Renal pelvis (tissue), 4 donors: ENCODE results near the gene TH. TPM values are rescaled to one million over a fixed set of nuclear protein-coding genes. Genes with fewer than 3 reads are reported as not detected.
"Not testable (repeated sequence)": the region's sequence is repeated elsewhere in the genome, so short reads cannot be mapped to it uniquely, and the experiment has no call there.

Experiments
- DNase-seq: peaks from one replicate; pipeline ENCODE4 v3.0.0-alpha.2; 2013
- polyA plus RNA-seq, 3 donors: library from polyadenylated mRNA; unstranded; fragments of 120-200 nt; gene quantifications; one replicate each; pipeline ENCODE4 v1.2.1, GENCODE V29; 2013; ENCODE audit not compliant: insufficient read length in 3 of 3

The TH gene
- polyA plus RNA-seq, 3 donors, result 1.5 to 1.7 (median 1.6) TPM

- peak; percentile 42 for DNase-seq
Measured at GRCh38 chr11:2178906-2179494, 7.4 kb upstream of the TH start.

DNA sequence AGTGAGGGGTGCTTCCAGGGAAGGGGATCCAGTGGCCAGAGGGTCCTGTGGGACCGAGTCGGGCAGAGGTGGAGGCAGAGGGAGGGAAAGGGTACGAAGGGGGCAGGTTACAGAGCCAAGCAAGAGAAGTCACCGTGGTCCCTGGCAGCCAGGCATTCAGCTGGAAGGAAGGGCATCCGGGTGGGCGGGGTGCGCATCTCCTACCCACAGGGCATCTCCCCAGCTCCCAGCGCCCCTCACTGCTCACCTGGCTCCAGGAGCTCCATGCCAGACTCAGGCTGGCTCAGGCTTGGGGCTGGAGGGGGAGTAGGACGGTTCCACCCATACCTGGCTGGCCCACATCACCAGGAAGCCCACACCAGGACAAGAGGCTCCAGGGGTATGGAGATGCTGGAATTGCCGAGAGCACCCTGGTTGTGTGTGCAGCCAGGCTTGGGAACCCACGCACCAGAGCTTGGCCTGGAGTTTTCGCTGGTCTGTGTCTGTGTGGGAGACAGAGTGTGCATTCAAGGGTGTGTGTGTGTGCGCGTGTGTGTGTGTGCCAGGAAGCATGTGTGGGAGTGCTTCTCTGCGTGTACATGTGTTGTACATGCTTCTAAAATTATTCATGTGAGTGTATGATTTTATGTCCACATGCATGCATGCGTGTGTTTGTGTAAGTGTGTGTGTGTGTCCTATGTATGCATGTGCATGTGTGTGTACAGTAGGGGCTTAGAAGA is 6.6 kb upstream of the TH start:
- DNase-seq, result not testable (repeated sequence)

DNA sequence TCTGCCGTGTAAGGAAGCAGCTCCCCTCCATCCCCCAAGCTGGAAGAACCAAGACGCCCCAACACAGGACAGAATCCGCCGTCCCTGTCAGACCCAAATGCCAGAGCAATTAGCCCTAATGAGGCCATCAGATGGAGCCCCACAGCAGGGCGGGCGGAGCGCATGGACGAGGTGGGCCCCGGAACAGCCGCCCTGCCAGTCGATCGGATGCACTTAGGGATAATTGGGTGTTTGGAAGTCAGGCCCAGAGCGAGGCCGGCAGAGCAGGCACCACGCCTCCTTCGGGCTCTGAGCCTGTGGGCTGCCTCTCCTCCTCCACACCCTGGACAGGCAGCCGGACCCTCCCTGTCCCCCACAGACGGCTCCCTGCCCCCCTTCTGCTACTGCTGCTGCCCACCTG is 5.5 kb upstream of the TH start:
- no peak for DNase-seq

DNA sequence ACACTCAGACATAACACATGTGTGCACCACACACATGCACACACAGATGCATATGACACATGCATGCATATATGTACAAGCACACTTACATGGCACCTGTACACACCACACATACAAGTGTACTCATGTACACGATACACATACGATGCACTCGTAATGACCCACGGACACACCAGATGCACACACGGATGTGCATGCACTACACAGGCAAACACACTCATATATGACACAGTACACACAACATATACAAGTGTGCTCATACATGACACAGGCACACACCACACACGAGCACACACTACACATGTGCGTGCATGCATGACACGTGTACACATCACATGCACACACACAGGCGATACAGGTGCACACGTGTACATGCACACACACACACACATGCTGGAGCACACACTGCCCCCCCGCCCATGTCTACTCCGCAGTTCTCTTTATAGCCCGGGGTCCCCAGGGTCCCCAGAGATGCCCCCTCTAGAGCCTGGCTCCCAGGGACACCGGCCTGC is 4.8 kb upstream of the TH start:
- no peak for DNase-seq

DNA sequence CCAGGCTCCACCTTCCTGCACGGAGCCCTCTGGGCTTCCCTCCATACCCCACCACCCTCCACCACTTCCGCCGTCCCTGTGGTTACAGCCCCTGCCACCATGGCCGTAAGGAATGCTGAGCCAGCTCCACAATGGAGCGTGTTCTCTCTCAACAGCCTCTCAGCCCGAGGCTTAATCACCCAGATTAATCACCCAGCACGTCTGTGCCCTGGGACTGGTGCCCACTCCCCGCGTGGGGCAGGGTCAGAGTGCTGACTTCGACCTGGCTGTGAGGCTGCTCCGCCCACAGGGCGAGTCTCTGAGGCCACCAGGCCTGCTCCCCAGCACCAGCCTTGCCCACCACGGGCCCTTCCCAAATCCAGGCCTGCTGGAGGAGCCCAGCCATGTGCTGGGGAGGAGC is 4.0 kb upstream of the TH start:
- DNase-seq, result no peak

- DNase-seq, result no peak
Measured at GRCh38 chr11:2174361-2174760, 2.7 kb upstream of the TH start.

- DNase-seq, result no peak
Measured at GRCh38 chr11:2173761-2174160, 2.1 kb upstream of the TH start.

- DNase-seq, result no peak
Measured at GRCh38 chr11:2173150-2173693, 1.6 kb upstream of the TH start.

DNA sequence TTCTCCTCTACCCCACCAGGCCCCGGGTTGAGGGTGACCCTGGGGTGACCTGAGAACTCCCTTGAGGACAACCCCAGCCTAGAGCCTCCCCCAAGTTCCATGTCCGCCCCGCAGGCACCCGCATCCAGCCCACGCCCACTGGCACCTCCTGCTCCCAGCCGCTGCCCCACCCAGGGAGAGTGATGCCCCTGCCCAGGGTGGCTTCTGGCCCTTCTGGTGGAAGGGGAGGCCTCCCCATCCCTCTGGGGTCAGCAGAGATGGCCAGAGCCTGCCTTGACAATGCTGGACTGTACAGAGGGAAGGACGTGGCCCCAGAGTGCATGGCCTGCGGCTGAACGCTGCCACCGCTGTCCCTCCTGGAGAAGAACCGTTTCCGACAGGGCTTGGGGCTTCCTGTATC is 1.1 kb upstream of the TH start:
- DNase-seq, result no peak

DNA sequence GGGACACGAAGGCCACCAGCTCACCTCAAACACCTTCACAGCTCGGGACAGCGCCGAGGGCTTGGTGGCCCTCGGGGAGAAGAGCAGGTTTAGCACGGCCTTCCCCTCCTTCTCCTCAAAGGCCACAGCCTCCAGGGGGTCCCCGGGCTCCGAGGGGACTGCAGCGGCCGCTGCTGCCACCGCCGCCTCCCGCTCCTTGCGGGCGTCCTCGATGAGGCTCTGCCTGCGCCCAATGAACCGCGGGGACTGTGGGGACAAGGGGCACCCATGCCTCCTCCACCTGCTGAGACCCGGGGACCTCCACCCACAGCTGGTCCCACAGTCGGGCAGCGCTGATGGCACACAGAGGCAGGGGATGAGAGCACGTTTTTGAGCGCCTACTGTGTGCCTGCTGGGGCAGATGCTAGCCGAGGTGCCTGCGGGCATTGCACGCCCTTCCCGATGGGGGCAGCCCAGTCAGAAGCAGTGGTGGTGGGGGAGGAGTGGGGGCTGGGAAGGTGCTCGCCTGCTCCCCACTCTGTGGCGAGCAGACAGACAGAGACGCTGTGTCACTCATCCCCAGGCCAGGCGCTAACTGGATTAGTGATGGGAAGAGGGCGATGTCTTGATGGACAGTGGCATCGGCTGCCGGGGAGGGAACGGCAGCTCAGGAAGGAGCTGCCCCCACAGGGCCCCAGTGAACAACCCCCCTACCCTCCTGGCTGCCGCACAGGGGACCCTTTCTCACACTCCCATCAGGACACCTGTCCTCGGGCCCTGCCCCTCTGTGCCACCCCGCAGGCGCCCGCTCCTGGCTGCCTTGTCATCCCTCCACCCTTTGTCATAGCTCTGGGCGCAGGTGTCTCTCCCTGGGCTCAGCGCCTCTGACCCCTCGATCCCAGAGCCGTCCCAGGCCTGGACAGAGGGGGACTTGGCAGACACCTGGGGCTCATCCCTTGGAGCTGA is 1.7 kb downstream of the TH start:
- no peak for DNase-seq

DNA sequence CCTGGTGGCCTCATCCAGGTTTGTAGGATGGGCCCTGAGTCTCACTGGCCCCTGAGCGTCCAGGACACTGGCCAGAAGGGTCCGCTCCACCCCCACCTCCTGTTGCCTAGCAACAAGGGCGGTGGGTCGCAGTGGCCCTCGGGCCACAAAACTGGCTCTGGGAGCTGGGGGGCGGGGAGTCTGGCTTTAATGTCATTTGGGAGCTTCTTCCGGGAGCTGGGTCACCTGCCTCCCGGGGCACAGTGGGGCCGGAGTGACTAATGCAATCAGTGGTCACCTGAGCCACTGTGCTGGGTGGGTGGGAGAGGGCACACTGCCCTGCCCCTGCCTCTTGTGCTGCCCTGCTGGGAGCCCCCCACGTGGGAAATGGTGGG is 2.6 kb downstream of the TH start:
- no peak for DNase-seq

GRCh38 chr11:2168286-2169004 is 3.2 kb downstream of the TH start:
- no peak for DNase-seq

DNA sequence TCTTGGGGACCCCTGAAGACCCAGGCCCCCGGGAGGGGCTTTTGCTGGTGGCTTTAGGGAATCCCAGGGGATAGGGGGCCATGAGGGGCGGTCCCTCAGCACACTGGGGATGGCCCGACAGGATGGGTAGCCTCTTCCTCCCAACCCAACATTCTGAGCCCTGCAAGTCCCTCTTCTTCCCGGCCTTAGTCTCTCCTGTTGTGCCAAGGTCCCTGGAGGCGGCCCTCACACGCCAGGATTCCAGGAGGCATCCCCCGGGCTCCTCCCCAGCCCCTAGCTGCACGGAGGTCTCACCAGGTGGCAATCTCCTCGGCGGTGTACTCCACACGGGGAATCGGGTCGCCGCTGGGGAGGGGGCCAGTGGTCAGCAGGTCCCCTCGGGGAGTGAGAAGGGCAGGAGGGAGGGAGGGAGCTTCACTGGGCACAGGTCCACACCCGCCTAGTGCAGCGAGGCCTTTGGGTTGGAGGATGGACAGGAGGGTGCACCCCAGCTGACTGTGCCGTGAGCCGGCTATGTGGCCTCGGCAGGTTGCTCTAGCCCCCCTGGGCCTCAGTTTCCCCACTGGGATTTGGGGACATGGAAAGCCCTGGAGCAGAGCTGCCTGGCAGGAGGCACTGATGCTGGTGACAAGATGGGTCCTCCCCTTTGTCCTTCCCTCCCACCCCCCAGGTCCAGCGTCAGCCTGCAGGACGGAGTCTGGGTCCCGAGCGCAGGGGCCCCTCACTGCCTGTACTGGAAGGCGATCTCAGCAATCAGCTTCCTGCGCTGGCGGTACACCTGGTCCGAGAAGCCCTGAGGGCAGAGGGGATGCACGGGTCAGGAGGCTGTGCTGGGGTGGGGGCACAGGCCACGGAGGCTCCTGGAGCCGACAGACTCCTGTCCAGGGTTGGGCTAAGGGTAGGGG is 4.2 kb downstream of the TH start:
- DNase-seq, result no peak

- no peak for DNase-seq
Measured at GRCh38 chr11:2166091-2166851, 5.3 kb downstream of the TH start.

DNA sequence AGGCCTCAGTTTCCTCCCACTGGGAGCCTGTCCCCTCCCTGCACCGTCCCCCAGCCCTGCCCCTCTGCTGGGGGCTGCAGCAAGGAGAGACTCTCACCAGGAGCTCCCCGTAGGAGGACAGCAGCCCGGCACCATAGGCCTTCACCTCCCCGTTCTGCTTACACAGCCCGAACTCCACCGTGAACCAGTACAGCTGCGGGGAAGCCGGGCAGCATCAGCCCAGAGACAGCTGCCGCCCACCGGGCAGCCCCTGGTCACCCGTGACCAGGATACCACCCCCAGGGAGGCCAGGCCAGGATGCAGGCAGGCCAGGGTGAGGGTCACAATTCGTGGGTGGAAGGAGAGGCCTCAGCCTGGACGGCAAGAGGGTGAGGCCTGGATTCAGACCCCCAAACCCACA is 6.0 kb downstream of the TH start:
- no peak for DNase-seq

GRCh38 chr11:2164861-2165555 is 6.6 kb downstream of the TH start:
- DNase-seq, result no peak

- DNase-seq, result no peak
Measured at GRCh38 chr11:2164081-2164480, 7.5 kb downstream of the TH start.

GRCh38 chr11:2163428-2163978 is 8.1 kb downstream of the TH start:
- DNase-seq, result no peak

DNA sequence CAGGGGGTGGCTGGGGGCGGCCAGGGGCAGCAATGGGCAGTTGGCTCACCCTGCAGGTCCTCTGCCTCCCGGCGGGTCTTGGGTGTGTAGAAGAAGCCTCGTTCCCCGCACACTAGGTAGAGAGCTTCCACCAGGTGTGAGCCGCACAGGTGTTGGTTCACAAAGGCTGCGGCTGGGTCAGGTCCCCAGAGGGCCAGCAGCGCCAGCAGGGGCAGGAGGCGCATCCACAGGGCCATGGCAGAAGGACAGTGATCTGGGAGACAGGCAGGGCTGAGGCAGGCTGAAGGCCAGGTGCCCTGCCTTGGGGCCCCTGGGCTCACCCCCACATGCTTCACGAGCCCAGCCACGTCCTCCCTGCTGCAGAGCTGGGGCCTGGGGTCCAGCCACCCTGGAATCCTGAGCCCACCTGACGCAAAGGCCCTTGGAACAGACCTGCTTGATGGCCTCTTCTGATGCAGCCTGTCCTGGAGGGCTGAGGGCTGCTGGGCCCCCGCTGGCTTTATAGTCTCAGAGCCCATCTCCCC is 10.8 kb downstream of the TH start, which contains the start of gene INS:
Gene INS, minus strand, starts transcription at position 474 of the 524 bp plus-strand sequence. Its CDS starts 238 bp downstream, at position 236.
- no peak for DNase-seq
